ENCODE measurements around the gene FAM13A. TPM values are rescaled to one million over a fixed set of nuclear protein-coding genes. Genes with fewer than 3 reads are reported as not detected.

Gene FAM13A
- polyA plus RNA-seq, 1 donor from 2014 or later = 4.0 TPM

DNA sequence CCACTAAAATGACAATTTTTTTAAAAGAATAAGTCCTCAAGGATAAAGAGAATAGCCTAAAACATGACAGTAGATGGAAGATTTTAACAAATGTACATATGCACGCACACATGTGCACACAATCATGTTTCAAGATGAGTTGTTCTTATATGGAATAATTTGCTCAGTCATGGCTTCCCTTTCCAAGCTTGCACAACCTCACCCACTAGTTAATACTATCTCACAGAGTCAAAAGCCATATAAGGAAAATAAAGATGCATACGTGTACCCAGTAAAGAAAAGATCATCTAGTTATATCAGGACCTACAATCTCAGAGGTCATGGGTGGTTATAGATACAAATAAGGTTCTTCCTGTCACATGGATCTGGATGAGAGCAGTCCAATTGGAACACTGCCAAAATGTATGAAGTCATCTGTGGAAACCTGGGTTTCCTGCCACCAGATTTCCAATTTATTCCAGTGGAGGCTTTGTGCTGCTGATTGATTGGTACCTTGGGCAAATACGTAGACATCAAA lies 56.1 kb downstream of the FAM13A start:
- Histone ChIP-seq H3K4me2 (ENCODE audit: low read length) (no peak overlapping the region), H3K9me2 (ENCODE audit: insufficient read depth, low read length) (no peaks in the 10 kb centered on the region), H2AFZ (ENCODE audit: low read depth, low read length) (no peak overlapping the region), H4K20me1 (ENCODE audit: insufficient read depth) (no peaks in the 10 kb centered on the region), H3K4me3 (ENCODE audit: low read length) (no peak overlapping the region), H3K79me2 (replicated peaks; ENCODE audit: insufficient read depth, low read length) (no peaks in the 10 kb centered on the region), H3K9ac (ENCODE audit: low read length) (no peak overlapping the region), H3K9me3 (ENCODE audit: low read length) (no peaks in the 10 kb centered on the region), H3K27me3 (ENCODE audit: insufficient read depth, low read depth, low read length) (no peaks in the 10 kb centered on the region), H3K27ac (ENCODE audit: low read length) (no peak overlapping the region), H3F3A (ENCODE audit: insufficient read depth, low read length, poor library complexity, severe bottlenecking) (no peaks in the 10 kb centered on the region), H3K36me3 (ENCODE audit: insufficient read depth, low read length) (no peaks in the 10 kb centered on the region)
- TF ChIP-seq, protein P1, sequence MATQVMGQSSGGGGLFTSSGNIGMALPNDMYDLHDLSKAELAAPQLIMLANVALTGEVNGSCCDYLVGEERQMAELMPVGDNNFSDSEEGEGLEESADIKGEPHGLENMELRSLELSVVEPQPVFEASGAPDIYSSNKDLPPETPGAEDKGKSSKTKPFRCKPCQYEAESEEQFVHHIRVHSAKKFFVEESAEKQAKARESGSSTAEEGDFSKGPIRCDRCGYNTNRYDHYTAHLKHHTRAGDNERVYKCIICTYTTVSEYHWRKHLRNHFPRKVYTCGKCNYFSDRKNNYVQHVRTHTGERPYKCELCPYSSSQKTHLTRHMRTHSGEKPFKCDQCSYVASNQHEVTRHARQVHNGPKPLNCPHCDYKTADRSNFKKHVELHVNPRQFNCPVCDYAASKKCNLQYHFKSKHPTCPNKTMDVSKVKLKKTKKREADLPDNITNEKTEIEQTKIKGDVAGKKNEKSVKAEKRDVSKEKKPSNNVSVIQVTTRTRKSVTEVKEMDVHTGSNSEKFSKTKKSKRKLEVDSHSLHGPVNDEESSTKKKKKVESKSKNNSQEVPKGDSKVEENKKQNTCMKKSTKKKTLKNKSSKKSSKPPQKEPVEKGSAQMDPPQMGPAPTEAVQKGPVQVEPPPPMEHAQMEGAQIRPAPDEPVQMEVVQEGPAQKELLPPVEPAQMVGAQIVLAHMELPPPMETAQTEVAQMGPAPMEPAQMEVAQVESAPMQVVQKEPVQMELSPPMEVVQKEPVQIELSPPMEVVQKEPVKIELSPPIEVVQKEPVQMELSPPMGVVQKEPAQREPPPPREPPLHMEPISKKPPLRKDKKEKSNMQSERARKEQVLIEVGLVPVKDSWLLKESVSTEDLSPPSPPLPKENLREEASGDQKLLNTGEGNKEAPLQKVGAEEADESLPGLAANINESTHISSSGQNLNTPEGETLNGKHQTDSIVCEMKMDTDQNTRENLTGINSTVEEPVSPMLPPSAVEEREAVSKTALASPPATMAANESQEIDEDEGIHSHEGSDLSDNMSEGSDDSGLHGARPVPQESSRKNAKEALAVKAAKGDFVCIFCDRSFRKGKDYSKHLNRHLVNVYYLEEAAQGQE (IDR thresholded peaks at IDR 0.05; ENCODE audit: borderline replicate concordance) = no peak
- no peak for TF ChIP-seq EP300 (conservative IDR thresholded peaks at IDR 0.05; ENCODE audit: poor library complexity, severe bottlenecking)
- TF ChIP-seq EZH2 (IDR thresholded peaks at IDR 0.05; ENCODE audit: borderline replicate concordance, insufficient read depth, low read length, poor library complexity, severe bottlenecking) = no peak
- TF ChIP-seq POLR2AphosphoS5 (IDR thresholded peaks at IDR 0.05) = no peak
- no peak for TF ChIP-seq SMC3 (conservative IDR thresholded peaks at IDR 0.05; ENCODE audit: poor library complexity)
- TF ChIP-seq, protein P2, sequence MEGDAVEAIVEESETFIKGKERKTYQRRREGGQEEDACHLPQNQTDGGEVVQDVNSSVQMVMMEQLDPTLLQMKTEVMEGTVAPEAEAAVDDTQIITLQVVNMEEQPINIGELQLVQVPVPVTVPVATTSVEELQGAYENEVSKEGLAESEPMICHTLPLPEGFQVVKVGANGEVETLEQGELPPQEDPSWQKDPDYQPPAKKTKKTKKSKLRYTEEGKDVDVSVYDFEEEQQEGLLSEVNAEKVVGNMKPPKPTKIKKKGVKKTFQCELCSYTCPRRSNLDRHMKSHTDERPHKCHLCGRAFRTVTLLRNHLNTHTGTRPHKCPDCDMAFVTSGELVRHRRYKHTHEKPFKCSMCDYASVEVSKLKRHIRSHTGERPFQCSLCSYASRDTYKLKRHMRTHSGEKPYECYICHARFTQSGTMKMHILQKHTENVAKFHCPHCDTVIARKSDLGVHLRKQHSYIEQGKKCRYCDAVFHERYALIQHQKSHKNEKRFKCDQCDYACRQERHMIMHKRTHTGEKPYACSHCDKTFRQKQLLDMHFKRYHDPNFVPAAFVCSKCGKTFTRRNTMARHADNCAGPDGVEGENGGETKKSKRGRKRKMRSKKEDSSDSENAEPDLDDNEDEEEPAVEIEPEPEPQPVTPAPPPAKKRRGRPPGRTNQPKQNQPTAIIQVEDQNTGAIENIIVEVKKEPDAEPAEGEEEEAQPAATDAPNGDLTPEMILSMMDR (IDR thresholded peaks at IDR 0.05; ENCODE audit: poor library complexity, severe bottlenecking) = no peak

DNA sequence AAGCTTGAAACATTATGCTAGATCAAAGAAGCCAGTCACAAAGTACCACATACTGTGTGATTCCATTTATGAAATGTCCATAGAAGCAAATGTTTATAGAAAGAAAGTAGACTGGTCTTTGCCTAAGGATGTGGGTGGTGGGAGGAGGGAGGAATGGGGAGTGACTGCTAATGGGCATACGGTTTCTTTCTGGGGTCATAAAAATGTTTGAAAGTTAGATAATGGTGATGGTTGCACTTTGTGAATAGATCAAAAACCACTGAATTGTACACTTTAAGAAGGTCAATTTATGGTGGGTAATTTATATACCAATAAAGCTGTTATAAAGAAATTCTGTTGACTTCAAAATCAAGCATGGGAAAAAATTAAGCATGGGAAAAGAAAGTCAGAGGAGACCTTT lies 56.6 kb downstream of the FAM13A start:
- H3K27me3 ChIP-seq (ENCODE audit: insufficient read depth, low read depth, low read length) = no peaks in the 10 kb centered on the region
- TF ChIP-seq TAF1 (IDR thresholded peaks at IDR 0.05; ENCODE audit: low read depth) (no peak), RAD21 (conservative IDR thresholded peaks at IDR 0.05) (no peak), POLR2AphosphoS5 (IDR thresholded peaks at IDR 0.05) (no peak), EZH2 (IDR thresholded peaks at IDR 0.05; ENCODE audit: borderline replicate concordance, insufficient read depth, low read length, poor library complexity, severe bottlenecking) (no peak), SMC3 (conservative IDR thresholded peaks at IDR 0.05; ENCODE audit: poor library complexity) (no peak), EP300 (conservative IDR thresholded peaks at IDR 0.05; ENCODE audit: poor library complexity, severe bottlenecking) (no peak), MXI1 (conservative IDR thresholded peaks at IDR 0.05; ENCODE audit: poor library complexity, severe bottlenecking) (no peak)
- TF ChIP-seq, protein P1 (IDR thresholded peaks at IDR 0.05; ENCODE audit: borderline replicate concordance) = no peak
- TF ChIP-seq, protein P2 (IDR thresholded peaks at IDR 0.05; ENCODE audit: poor library complexity, severe bottlenecking) = no peak
- no peaks in the 10 kb centered on the region for H4K20me1 ChIP-seq (ENCODE audit: insufficient read depth)
- no peak overlapping the region for H3K4me2 ChIP-seq (ENCODE audit: low read length)
- H3K9me2 ChIP-seq (ENCODE audit: insufficient read depth, low read length) = no peaks in the 10 kb centered on the region
- no peak overlapping the region for H2AFZ ChIP-seq (ENCODE audit: low read depth, low read length)
- H3K27ac ChIP-seq (ENCODE audit: low read length) = no peak overlapping the region
- no peaks in the 10 kb centered on the region for H3F3A ChIP-seq (ENCODE audit: insufficient read depth, low read length, poor library complexity, severe bottlenecking)
- no peak overlapping the region for H3K9ac ChIP-seq (ENCODE audit: low read length)
- no peaks in the 10 kb centered on the region for H3K9me3 ChIP-seq (ENCODE audit: low read length)
- H3K4me3 ChIP-seq (ENCODE audit: low read length) = no peak overlapping the region
- H3K79me2 ChIP-seq (replicated peaks; ENCODE audit: insufficient read depth, low read length) = no peaks in the 10 kb centered on the region
- H3K36me3 ChIP-seq (ENCODE audit: insufficient read depth, low read length) = no peaks in the 10 kb centered on the region
